Right cardiac atrium (tissue), 5 donors: ENCODE measurements around the gene SLC6A11. TPM values are rescaled to one million over a fixed set of nuclear protein-coding genes. Genes with fewer than 3 reads are reported as not detected.

ENCODE experiments used
- ATAC-seq, 2 donors: fragments of 200-7000 bp; cut with Tn5 transposase; one replicate each; pipeline versions ENCODE4 v1.8.0 to v1.9.1; 2020; ENCODE audit warnings: moderate library complexity in 2 of 2, mild to moderate bottlenecking in 1 of 2
- DNase-seq, 3 donors: peaks; one replicate each; pipeline ENCODE4 v3.0.0-alpha.2; 2020
- H3K27ac ChIP-seq: one replicate; pipeline ENCODE4 v1.5.1; 2013; ENCODE audit warnings: mild to moderate bottlenecking, low read length, control low read depth, moderate library complexity
- H3K27me3 ChIP-seq: one replicate; pipeline ENCODE4 v1.6.1; 2013; ENCODE audit not compliant: control insufficient read depth, insufficient read depth
- H3K4me1 ChIP-seq: one replicate; pipeline ENCODE4 v1.6.1; 2013; ENCODE audit warnings: low read length; ENCODE audit not compliant: control insufficient read depth, insufficient read depth
- H3K4me3 ChIP-seq: one replicate; pipeline ENCODE4 v1.5.1; 2013; ENCODE audit warnings: low read length, control low read depth
- H3K9me3 ChIP-seq: one replicate; pipeline ENCODE4 v1.6.1; 2013; ENCODE audit warnings: low read length; ENCODE audit not compliant: control insufficient read depth
- WGBS: extraction: QIAGEN DNeasy Blood & Tissue Kit; methylation state at CpG from one replicate; pipeline ENCODE4 v1.1.7; 2013; 5-methylcytosine and 5-hydroxymethylcytosine counted together
- intact Hi-C, 4 donors: fragments of 100-400 bp; cut with DNase I; formaldehyde crosslinking; loops; one replicate each; pipeline versions ENCODE4 v1.11.0 to v1.14.0; 2022 to 2023
- polyA plus RNA-seq: library from polyadenylated mRNA; stranded (reverse); fragments of 200-250 nt; gene quantifications from one replicate; pipeline ENCODE4 v1.2.3, GENCODE V29; 2013
- total RNA-seq, 4 donors: library from RNA; stranded (reverse); fragmentation: NEBNext Ultra II Directional; extraction: Animal tissue kit (Norgen Biotek cat#: 25700); gene quantifications; one replicate each; pipeline ENCODE4 v1.2.1, GENCODE V29; 2021
- donor health status: healthy with polysubstance abuse.
- donor health status: DM: no; HTN: yes; CAD: no.
- donor health status: DM: no; HTN: no; CAD: no.
- donor health status: DM: no; HTN: yes; CAD: no; lungs with severe emphysema.
- donor health status: DM: yes; HTN: yes; CAD: no.

The SLC6A11 gene
- total and polyA plus RNA-seq, 5 donors: 0.02 TPM; not detected in 4

DNA sequence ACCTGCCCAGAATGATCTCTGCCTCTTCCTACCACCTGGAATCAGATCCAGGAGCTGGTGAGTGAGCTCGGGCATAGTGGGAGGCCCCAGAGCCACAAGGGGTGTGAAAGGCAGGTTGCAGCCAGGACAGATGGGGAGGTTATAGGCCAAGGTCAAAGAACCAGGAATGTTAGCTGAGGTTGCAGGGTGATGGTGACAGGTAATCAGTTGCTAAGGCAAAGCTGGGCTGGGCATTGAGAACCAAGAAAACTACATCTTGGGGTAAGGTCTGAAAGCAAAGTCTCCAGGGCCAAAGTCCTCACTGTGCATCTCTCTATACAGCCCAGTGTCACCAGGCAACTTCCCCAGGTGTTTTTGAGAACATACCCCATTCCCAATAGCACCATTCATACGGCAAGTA, 38.4 kb upstream of the SLC6A11 start:
- no peak for ATAC-seq
- H3K4me3 ChIP-seq: no peak overlapping the region
- H3K9me3 ChIP-seq: no peaks in the 10 kb centered on the region
- H3K4me1 ChIP-seq: no peaks in the 10 kb centered on the region
- no peaks in the 10 kb centered on the region for H3K27me3 ChIP-seq
- H3K27ac ChIP-seq: no peak overlapping the region
- intact Hi-C loops: no loop called here
- 63% methylated on average over 2 of the region's 2 CpGs for WGBS
- DNase-seq: no peak

GRCh38 chr3:10778492-10779292, 37.3 kb upstream of the SLC6A11 start:
- Histone ChIP-seq H3K9me3 (no peaks in the 10 kb centered on the region), H3K4me3 (no peak overlapping the region), H3K27ac (no peak overlapping the region), H3K4me1 (no peaks in the 10 kb centered on the region), H3K27me3 (no peaks in the 10 kb centered on the region)
- ATAC-seq (no peak), DNase-seq (no peak)
- intact Hi-C loops: no loop called here
- WGBS: 76% methylated on average over 8 of the region's 8 CpGs

DNA sequence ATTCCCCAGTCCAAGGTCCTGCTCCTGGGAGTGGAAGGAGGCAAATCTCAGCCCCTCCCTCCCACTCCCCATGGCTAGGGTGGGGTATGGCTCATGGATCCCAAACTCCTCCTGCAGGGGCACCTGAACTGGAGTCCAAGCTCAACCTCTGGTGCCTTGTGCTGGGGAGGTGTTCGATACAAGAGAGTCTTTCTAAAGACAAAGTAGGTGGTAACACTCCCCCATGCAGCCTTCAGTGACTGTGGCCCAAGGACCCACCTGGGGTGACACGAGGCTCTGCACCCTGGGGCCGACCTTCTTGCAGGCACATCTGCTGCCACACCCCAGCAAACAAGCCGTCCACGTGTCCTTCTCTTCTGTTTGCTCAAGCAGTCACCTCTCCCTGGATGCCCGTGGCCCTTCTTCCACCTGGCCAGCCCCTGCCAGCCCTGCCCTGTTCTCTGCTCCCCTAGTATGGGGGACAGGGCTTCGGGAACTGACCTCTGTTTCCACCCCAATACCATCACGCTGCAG, 36.7 kb upstream of the SLC6A11 start:
- Histone ChIP-seq H3K27me3 (no peaks in the 10 kb centered on the region), H3K9me3 (no peaks in the 10 kb centered on the region), H3K27ac (no peak overlapping the region), H3K4me3 (no peak overlapping the region), H3K4me1 (no peaks in the 10 kb centered on the region)
- WGBS: 72% methylated on average over 8 of the region's 8 CpGs
- DNase-seq (no peak), ATAC-seq (no peak)
- intact Hi-C loops: no loop called here

GRCh38 chr3:10780243-10780642, 35.8 kb upstream of the SLC6A11 start:
- 78% methylated on average over 5 of the region's 5 CpGs for WGBS
- DNase-seq: no peak
- no peaks in the 10 kb centered on the region for H3K9me3 ChIP-seq
- H3K27ac ChIP-seq: no peak overlapping the region
- no peak overlapping the region for H3K4me3 ChIP-seq
- ATAC-seq: no peak
- H3K4me1 ChIP-seq: no peaks in the 10 kb centered on the region
- H3K27me3 ChIP-seq: peaks cover 2% of the 10 kb centered on the region
- intact Hi-C loops: no loop called here

DNA sequence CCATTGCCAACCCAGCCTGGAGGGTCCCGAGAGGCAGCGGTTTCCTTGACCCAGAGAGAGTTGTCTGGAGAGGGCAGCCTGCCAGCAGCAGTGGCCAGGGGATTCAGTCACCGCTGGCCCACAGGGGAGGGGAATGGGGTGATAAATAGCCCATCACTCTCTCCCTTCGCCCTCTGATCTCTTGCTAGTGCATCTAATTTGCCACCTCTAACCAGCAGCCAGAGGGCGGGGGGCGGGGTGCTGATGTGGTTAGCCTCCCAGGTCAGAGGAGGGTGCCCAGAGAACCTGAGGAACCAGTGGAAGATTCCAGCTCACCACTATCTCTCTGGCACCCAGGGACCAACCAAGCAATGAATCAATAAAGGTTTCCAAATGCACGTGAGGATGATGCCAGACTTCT, 35.1 kb upstream of the SLC6A11 start:
- DNase-seq: no peak
- no peaks in the 10 kb centered on the region for H3K9me3 ChIP-seq

GRCh38 chr3:10781981-10782380, 34.0 kb upstream of the SLC6A11 start:
- WGBS: 37% methylated on average over 2 of the region's 2 CpGs
- H3K9me3 ChIP-seq: no peaks in the 10 kb centered on the region
- peaks cover 2% of the 10 kb centered on the region for H3K27me3 ChIP-seq
- no peak for DNase-seq
- H3K4me3 ChIP-seq: no peak overlapping the region
- intact Hi-C loops: no loop called here
- no peaks in the 10 kb centered on the region for H3K4me1 ChIP-seq
- H3K27ac ChIP-seq: no peak overlapping the region
- peak in 1 of 2 donors; percentile 31 for ATAC-seq

More for the DNA sequence above, 35.1 kb upstream of the SLC6A11 start:
- H3K27ac ChIP-seq: no peak overlapping the region
- ATAC-seq: no peak
- WGBS: 72% methylated on average over 7 of the region's 7 CpGs
- peaks cover 2% of the 10 kb centered on the region for H3K27me3 ChIP-seq
- H3K4me3 ChIP-seq: no peak overlapping the region
- H3K4me1 ChIP-seq: no peaks in the 10 kb centered on the region
- intact Hi-C loops: no loop called here

DNA sequence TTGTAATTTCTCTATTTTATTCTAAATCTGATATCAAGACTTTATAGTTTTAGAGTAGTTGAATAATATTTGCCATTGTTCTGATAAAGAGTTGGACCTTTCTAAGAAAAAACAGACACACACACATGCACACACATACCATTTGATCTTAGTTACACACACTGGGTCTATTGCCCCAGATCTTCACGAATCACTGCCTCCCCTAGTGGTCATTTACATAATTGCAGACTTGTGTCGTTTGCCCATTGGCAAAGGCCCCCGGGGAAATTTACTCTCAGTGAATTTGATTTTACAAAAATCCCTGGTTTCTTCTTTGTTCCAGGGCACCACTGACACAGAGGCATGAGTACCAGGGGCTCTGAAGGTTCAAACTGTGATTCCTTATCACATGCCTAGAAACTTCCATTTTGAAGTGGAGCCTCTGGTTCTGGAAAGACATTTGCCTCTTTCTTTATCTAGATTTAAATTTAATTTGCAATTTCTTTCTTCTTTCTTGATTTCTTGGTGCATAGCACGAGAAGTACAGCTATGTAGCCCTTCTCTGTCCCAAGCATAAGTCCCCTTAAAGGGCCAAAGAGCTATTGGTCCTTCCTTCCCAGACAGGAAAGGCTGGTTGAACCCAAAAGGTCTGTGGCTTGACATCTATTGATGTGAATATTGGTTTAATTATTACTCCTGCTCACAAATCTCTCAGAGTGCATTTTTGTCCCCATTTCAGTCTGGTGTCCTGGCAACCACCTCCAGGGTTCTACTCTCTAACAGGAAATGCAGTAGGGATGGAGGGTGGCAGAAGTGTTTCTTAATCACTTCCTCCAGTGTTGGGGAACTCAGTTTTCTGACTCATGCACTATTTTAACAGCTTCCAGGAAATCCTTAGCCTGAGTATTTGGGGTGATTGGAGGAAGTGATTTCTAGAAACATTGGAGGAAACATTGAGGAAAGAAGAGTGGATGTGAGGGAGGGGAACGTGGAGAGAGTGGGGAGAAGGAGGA, 32.4 kb upstream of the SLC6A11 start:
- Histone ChIP-seq H3K27ac (no peak overlapping the region), H3K27me3 (peaks cover 4% of the 10 kb centered on the region), H3K9me3 (no peaks in the 10 kb centered on the region), H3K4me1 (no peaks in the 10 kb centered on the region), H3K4me3 (no peak overlapping the region)
- DNase-seq: no peak
- WGBS: 21% methylated on average over 5 of the region's 5 CpGs
- ATAC-seq: no peak
- intact Hi-C loops: no loop called here

- DNase-seq (no peak), ATAC-seq (no peak)
- Histone ChIP-seq H3K4me1 (no peaks in the 10 kb centered on the region), H3K27me3 (peaks cover 4% of the 10 kb centered on the region), H3K9me3 (no peaks in the 10 kb centered on the region), H3K27ac (no peak overlapping the region), H3K4me3 (no peak overlapping the region)
- intact Hi-C loops: no loop called here
Measured at GRCh38 chr3:10786640-10787039, 29.4 kb upstream of the SLC6A11 start.

- DNase-seq (no peak), ATAC-seq (no peak)
- Histone ChIP-seq H3K4me1 (no peaks in the 10 kb centered on the region), H3K9me3 (no peaks in the 10 kb centered on the region), H3K27me3 (peaks cover 8% of the 10 kb centered on the region), H3K27ac (no peak overlapping the region), H3K4me3 (no peak overlapping the region)
- intact Hi-C loops: no loop called here
- 32% methylated on average over 1 of the region's 1 CpG for WGBS
Measured at GRCh38 chr3:10788451-10788850, 27.6 kb upstream of the SLC6A11 start.

- peaks cover 6% of the 10 kb centered on the region for H3K27me3 ChIP-seq
- intact Hi-C loops: no loop called here
- ATAC-seq: no peak
- no peak for DNase-seq
- H3K27ac ChIP-seq: no peak overlapping the region
- H3K9me3 ChIP-seq: no peaks in the 10 kb centered on the region
- H3K4me1 ChIP-seq: no peaks in the 10 kb centered on the region
- no peak overlapping the region for H3K4me3 ChIP-seq
- WGBS: 94% methylated on average over 1 of the region's 1 CpG
Measured at GRCh38 chr3:10790713-10791112, 25.3 kb upstream of the SLC6A11 start.

- no peaks in the 10 kb centered on the region for H3K4me1 ChIP-seq
- WGBS: 77% methylated on average over 4 of the region's 4 CpGs
- H3K9me3 ChIP-seq: no peaks in the 10 kb centered on the region
- ATAC-seq (no peak), DNase-seq (no peak)
- no peak overlapping the region for H3K4me3 ChIP-seq
- intact Hi-C loops: no loop called here
- H3K27me3 ChIP-seq: peaks cover 6% of the 10 kb centered on the region
- no peak overlapping the region for H3K27ac ChIP-seq
Measured at GRCh38 chr3:10792208-10792607, 23.8 kb upstream of the SLC6A11 start.
